ENCODE data around the gene CNOT6.

The CNOT6 gene

GRCh38 chr5:180609817-180610550 lies 115.8 kb downstream of the CNOT6 start:
- Histone ChIP-seq H3K9ac (ENCODE audit: low read length in 2 of 2) (no peak overlapping the region), H3K27me3 (ENCODE audit: control insufficient read depth in 1 of 2, insufficient read depth in 2 of 2, low read length in 2 of 2) (peaks cover 0 to 2% of the 10 kb centered on the region in 2 donors), H3K36me3 (ENCODE audit: control insufficient read depth in 2 of 2, insufficient read depth in 2 of 2, low read length in 2 of 2) (no peaks in the 10 kb centered on the region), H3K4me3 (ENCODE audit: low read length in 2 of 2) (no peak overlapping the region), H3K4me1 (ENCODE audit: control insufficient read depth, insufficient read depth, low read length) (no peaks in the 10 kb centered on the region), H3K27ac (ENCODE audit: low read length) (no peak overlapping the region), H3K9me3 (ENCODE audit: control insufficient read depth in 2 of 2, low read length in 2 of 2) (no peaks in the 10 kb centered on the region)

GRCh38 chr5:180611140-180611850 lies 117.1 kb downstream of the CNOT6 start:
- Histone ChIP-seq H3K9ac (ENCODE audit: low read length in 2 of 2) (no peak overlapping the region), H3K4me3 (ENCODE audit: low read length in 2 of 2) (no peak overlapping the region)

GRCh38 chr5:180612683-180613082 lies 118.5 kb downstream of the CNOT6 start:
- Histone ChIP-seq H3K4me3 (ENCODE audit: low read length in 2 of 2) (no peak overlapping the region), H3K9ac (ENCODE audit: low read length in 2 of 2) (no peak overlapping the region), H3K27me3 (ENCODE audit: control insufficient read depth in 1 of 2, insufficient read depth in 2 of 2, low read length in 2 of 2) (peaks cover 0 to 3% of the 10 kb centered on the region in 2 donors), H3K4me1 (ENCODE audit: control insufficient read depth, insufficient read depth, low read length) (no peaks in the 10 kb centered on the region), H3K9me3 (ENCODE audit: control insufficient read depth in 2 of 2, low read length in 2 of 2) (no peaks in the 10 kb centered on the region), H3K27ac (ENCODE audit: low read length) (no peak overlapping the region), H3K36me3 (ENCODE audit: control insufficient read depth in 2 of 2, insufficient read depth in 2 of 2, low read length in 2 of 2) (no peaks in the 10 kb centered on the region)

More at GRCh38 chr5:180611140-180611850, 117.1 kb downstream of the CNOT6 start:
- Histone ChIP-seq H3K27me3 (ENCODE audit: control insufficient read depth in 1 of 2, insufficient read depth in 2 of 2, low read length in 2 of 2) (peaks cover 0 to 2% of the 10 kb centered on the region in 2 donors), H3K27ac (ENCODE audit: low read length) (no peak overlapping the region), H3K4me1 (ENCODE audit: control insufficient read depth, insufficient read depth, low read length) (no peaks in the 10 kb centered on the region), H3K36me3 (ENCODE audit: control insufficient read depth in 2 of 2, insufficient read depth in 2 of 2, low read length in 2 of 2) (no peaks in the 10 kb centered on the region), H3K9me3 (ENCODE audit: control insufficient read depth in 2 of 2, low read length in 2 of 2) (no peaks in the 10 kb centered on the region)

- no peak overlapping the region for H3K9ac ChIP-seq (ENCODE audit: low read length in 2 of 2)
- no peak overlapping the region for H3K4me3 ChIP-seq (ENCODE audit: low read length in 2 of 2)
- no peaks in the 10 kb centered on the region for H3K36me3 ChIP-seq (ENCODE audit: control insufficient read depth in 2 of 2, insufficient read depth in 2 of 2, low read length in 2 of 2)
- no peaks in the 10 kb centered on the region for H3K4me1 ChIP-seq (ENCODE audit: control insufficient read depth, insufficient read depth, low read length)
- H3K9me3 ChIP-seq (ENCODE audit: control insufficient read depth in 2 of 2, low read length in 2 of 2): no peaks in the 10 kb centered on the region
- H3K27me3 ChIP-seq (ENCODE audit: control insufficient read depth in 1 of 2, insufficient read depth in 2 of 2, low read length in 2 of 2): peaks cover under 1 to 4% of the 10 kb centered on the region in 2 donors
- no peak overlapping the region for H3K27ac ChIP-seq (ENCODE audit: low read length)
These were observed 119.1 kb downstream of the CNOT6 start for GRCh38 chr5:180613188-180613813.

GRCh38 chr5:180613814-180614188 lies 119.6 kb downstream of the CNOT6 start:
- H3K27me3 ChIP-seq (ENCODE audit: control insufficient read depth in 1 of 2, insufficient read depth in 2 of 2, low read length in 2 of 2): peaks cover 6% of the 10 kb centered on the region in 2 donors
- no peaks in the 10 kb centered on the region for H3K9me3 ChIP-seq (ENCODE audit: control insufficient read depth in 2 of 2, low read length in 2 of 2)
- no peak overlapping the region for H3K4me3 ChIP-seq (ENCODE audit: low read length in 2 of 2)
- no peaks in the 10 kb centered on the region for H3K36me3 ChIP-seq (ENCODE audit: control insufficient read depth in 2 of 2, insufficient read depth in 2 of 2, low read length in 2 of 2)
- H3K9ac ChIP-seq (ENCODE audit: low read length in 2 of 2): no peak overlapping the region
- no peaks in the 10 kb centered on the region for H3K4me1 ChIP-seq (ENCODE audit: control insufficient read depth, insufficient read depth, low read length)
- no peak overlapping the region for H3K27ac ChIP-seq (ENCODE audit: low read length)

- Histone ChIP-seq H3K36me3 (ENCODE audit: control insufficient read depth in 2 of 2, insufficient read depth in 2 of 2, low read length in 2 of 2) (no peaks in the 10 kb centered on the region), H3K9me3 (ENCODE audit: control insufficient read depth in 2 of 2, low read length in 2 of 2) (no peaks in the 10 kb centered on the region), H3K27me3 (ENCODE audit: control insufficient read depth in 1 of 2, insufficient read depth in 2 of 2, low read length in 2 of 2) (peaks cover 11 to 20% of the 10 kb centered on the region in 2 donors), H3K4me3 (ENCODE audit: low read length in 2 of 2) (peak overlapping the region in 1 of 2 donors; percentile 40), H3K4me1 (ENCODE audit: control insufficient read depth, insufficient read depth, low read length) (peaks cover 3% of the 10 kb centered on the region), H3K9ac (ENCODE audit: low read length in 2 of 2) (no peak overlapping the region), H3K27ac (ENCODE audit: low read length) (no peak overlapping the region)
These were observed 124.3 kb downstream of the CNOT6 start for GRCh38 chr5:180618487-180618828.

- H3K4me1 ChIP-seq (ENCODE audit: control insufficient read depth, insufficient read depth, low read length): peaks cover 3% of the 10 kb centered on the region
- H3K27ac ChIP-seq (ENCODE audit: low read length): no peak overlapping the region
- H3K27me3 ChIP-seq (ENCODE audit: control insufficient read depth in 1 of 2, insufficient read depth in 2 of 2, low read length in 2 of 2): peaks cover 11 to 20% of the 10 kb centered on the region in 2 donors
- H3K36me3 ChIP-seq (ENCODE audit: control insufficient read depth in 2 of 2, insufficient read depth in 2 of 2, low read length in 2 of 2): no peaks in the 10 kb centered on the region
- peak overlapping the region in 1 of 2 donors; percentile 40 for H3K4me3 ChIP-seq (ENCODE audit: low read length in 2 of 2)
- no peaks in the 10 kb centered on the region for H3K9me3 ChIP-seq (ENCODE audit: control insufficient read depth in 2 of 2, low read length in 2 of 2)
- H3K9ac ChIP-seq (ENCODE audit: low read length in 2 of 2): no peak overlapping the region
These were observed 124.8 kb downstream of the CNOT6 start for GRCh38 chr5:180618829-180619562.

- Histone ChIP-seq H3K27me3 (ENCODE audit: control insufficient read depth in 1 of 2, insufficient read depth in 2 of 2, low read length in 2 of 2) (peaks cover 11 to 20% of the 10 kb centered on the region in 2 donors), H3K9ac (ENCODE audit: low read length in 2 of 2) (no peak overlapping the region), H3K4me1 (ENCODE audit: control insufficient read depth, insufficient read depth, low read length) (peaks cover 3% of the 10 kb centered on the region), H3K36me3 (ENCODE audit: control insufficient read depth in 2 of 2, insufficient read depth in 2 of 2, low read length in 2 of 2) (no peaks in the 10 kb centered on the region), H3K27ac (ENCODE audit: low read length) (no peak overlapping the region), H3K4me3 (ENCODE audit: low read length in 2 of 2) (no peak overlapping the region), H3K9me3 (ENCODE audit: control insufficient read depth in 2 of 2, low read length in 2 of 2) (no peaks in the 10 kb centered on the region)
These were observed 125.4 kb downstream of the CNOT6 start for GRCh38 chr5:180619563-180619915.

- no peaks in the 10 kb centered on the region for H3K36me3 ChIP-seq (ENCODE audit: control insufficient read depth in 2 of 2, insufficient read depth in 2 of 2, low read length in 2 of 2)
- no peak overlapping the region for H3K4me3 ChIP-seq (ENCODE audit: low read length in 2 of 2)
- H3K9ac ChIP-seq (ENCODE audit: low read length in 2 of 2): no peak overlapping the region
- no peak overlapping the region for H3K27ac ChIP-seq (ENCODE audit: low read length)
- peaks cover 3% of the 10 kb centered on the region for H3K4me1 ChIP-seq (ENCODE audit: control insufficient read depth, insufficient read depth, low read length)
- no peaks in the 10 kb centered on the region for H3K9me3 ChIP-seq (ENCODE audit: control insufficient read depth in 2 of 2, low read length in 2 of 2)
- H3K27me3 ChIP-seq (ENCODE audit: control insufficient read depth in 1 of 2, insufficient read depth in 2 of 2, low read length in 2 of 2): peaks cover 11 to 20% of the 10 kb centered on the region in 2 donors
These were observed 125.8 kb downstream of the CNOT6 start for GRCh38 chr5:180620014-180620413.

GRCh38 chr5:180621311-180621710 lies 127.1 kb downstream of the CNOT6 start:
- Histone ChIP-seq H3K9me3 (ENCODE audit: control insufficient read depth in 2 of 2, low read length in 2 of 2) (no peaks in the 10 kb centered on the region), H3K9ac (ENCODE audit: low read length in 2 of 2) (no peak overlapping the region), H3K36me3 (ENCODE audit: control insufficient read depth in 2 of 2, insufficient read depth in 2 of 2, low read length in 2 of 2) (no peaks in the 10 kb centered on the region), H3K4me3 (ENCODE audit: low read length in 2 of 2) (no peak overlapping the region), H3K27me3 (ENCODE audit: control insufficient read depth in 1 of 2, insufficient read depth in 2 of 2, low read length in 2 of 2) (peaks cover 11 to 20% of the 10 kb centered on the region in 2 donors), H3K27ac (ENCODE audit: low read length) (no peak overlapping the region), H3K4me1 (ENCODE audit: control insufficient read depth, insufficient read depth, low read length) (peaks cover 3% of the 10 kb centered on the region)
